NK-92 (cell line): ENCODE results near the gene MOCOS.
"Not testable (repeated sequence)": the region's sequence is repeated elsewhere in the genome, so short reads cannot be mapped to it uniquely, and the experiment has no call there.

ENCODE experiments used
- DNase-seq: peaks from one replicate; lab custom pipeline; 2025; ENCODE audit not compliant: unreplicated experiment; lab: John Stamatoyannopoulos, UW

Gene MOCOS

DNA sequence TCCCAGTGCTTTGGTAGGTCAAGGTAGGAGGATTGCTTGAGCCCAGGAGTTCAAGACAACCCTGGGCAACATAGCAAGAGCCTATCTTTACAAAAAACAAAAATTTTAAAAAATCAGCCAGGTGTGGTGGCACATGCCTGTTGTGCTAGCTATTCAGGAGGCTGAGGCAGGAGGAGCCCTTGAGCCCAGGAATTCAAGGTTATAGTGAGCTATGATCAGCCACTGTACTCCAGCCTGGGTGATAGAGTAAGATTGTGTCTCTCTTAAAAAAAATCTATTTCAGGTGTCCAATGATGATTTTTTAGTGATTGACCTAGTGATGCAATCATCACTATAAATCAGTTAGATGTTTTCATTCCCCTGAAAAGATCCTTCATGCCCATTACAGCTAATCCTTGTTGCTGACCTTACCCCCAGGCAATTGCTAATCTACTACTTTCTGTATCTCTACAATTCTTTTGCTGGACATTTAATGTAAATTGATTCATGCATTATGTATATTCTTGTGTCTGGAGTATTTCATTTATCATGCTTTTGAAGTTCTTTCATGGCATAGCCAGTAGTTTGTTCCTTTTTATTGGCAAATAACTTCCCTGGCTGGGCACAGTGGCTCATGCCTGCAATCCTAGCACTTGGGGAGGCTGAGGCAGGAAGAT is 10.3 kb downstream of the MOCOS start:
- no peak for DNase-seq

DNA sequence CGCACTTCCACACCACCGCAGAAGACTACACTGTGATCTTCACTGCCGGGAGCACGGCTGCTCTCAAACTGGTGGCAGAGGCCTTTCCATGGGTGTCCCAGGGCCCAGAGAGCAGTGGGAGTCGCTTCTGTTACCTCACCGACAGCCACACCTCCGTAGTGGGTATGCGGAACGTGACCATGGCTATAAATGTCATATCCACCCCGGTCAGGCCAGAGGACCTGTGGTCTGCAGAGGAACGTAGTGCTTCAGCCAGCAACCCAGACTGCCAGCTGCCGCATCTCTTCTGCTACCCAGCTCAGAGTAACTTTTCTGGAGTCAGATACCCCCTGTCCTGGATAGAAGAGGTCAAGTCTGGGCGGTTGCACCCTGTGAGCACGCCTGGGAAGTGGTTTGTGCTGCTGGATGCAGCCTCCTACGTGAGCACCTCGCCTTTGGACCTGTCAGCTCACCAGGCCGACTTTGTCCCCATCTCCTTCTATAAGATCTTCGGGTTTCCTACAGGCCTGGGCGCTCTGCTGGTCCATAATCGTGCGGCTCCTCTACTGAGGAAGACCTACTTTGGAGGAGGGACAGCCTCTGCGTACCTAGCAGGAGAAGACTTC is 12.5 kb downstream of the MOCOS start:
- DNase-seq: no peak

DNA sequence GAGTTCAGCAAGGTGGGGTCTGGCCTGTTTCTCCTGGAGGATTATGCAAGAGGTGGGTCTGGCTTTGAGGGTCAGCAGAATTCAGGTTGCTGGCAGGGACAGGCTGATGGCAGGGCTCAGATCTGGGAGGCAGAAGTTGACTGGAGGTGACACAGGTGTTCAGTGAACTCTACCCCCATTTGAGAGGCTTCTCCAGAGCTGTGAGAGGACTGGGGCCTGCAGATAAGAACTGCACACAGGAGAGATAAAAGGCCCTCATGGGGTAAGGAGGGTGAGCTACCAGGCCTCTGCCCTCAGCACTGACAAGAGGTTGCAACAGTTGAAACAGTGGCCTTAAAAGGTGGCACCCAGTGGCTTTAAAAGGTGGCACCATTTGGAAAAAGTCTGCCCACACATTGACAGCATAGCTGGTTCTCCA is 13.1 kb downstream of the MOCOS start:
- no peak for DNase-seq

DNA sequence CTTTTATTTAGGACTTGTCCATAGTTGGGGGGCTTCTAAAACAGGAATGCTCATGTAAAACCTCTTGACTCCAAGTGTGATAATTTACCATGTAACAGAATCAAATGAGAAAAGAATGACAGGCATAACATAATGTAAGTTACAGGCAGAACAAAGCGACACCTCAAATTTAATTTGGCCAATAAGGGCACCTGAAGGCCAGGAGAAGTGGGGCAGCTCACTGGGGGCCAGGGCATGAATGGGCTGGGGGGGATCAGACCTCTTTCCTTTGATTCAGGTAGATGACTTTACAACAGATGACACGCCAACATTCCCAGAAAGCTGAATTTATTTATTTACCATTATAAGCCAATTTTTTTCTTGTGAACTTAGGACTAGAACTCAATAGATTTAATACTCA is 14.5 kb downstream of the MOCOS start:
- no peak for DNase-seq

DNA sequence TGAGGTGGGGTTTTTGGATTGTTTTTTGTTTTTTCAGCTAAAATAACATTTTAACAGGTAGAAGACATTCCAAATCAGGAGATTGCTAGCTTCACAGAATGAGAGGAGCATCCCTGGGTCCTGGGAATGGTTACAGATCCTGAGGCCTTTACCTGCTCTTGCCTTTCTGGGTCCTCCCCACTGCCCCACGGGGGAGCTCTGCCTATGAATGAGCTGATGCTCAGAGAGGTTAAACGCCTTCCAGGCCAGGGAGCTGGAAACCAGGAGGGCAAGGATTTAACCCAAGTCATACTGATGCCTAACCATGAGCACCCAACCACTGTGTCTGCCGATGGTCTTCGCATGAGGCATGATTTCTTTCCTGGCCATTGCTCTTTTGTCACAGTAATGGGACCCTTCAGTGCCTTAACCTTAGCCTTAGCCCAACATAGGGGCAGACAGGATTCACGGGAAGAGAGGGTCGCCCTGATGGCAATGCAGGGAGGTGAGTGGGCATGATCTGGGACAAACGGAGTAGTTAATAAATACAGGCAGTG is 16.1 kb downstream of the MOCOS start:
- no peak for DNase-seq

DNA sequence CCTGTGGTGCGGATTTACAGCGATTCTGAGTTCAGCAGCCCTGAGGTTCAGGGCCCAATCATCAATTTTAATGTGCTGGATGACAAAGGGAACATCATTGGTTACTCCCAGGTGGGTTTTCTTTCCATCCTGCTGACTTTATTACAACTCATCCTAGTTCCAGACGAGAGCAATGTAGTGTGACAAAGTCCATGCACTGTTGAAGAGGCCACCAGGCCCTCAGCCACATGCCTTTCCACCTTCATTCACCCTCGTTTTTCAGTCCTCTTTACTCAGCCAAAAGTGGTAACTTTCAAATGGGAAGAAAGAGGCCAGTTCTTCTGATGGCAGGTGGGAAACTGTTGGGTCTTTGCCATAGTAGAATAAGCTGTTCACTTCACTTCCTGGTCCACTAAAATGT is 17.9 kb downstream of the MOCOS start:
- DNase-seq: no peak

DNA sequence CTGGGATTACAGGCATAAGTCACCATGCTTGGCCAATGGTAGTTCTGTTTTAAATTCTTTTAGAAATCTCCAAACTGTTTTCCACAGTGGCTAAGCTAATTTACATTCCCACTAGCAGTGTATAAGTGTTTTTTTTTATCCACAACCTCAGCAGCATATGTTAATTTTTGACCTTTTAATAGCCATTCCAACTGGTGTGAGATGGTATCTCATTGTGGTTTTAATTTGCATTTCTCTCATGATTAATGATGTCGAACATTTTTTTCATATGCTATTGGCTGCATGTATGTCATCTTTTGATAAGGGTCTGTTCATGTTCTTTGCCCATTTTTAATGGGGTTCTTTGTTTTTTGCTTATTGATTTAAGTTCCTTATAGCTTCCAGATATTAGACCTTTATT is 20.0 kb downstream of the MOCOS start:
- no peak for DNase-seq

DNA sequence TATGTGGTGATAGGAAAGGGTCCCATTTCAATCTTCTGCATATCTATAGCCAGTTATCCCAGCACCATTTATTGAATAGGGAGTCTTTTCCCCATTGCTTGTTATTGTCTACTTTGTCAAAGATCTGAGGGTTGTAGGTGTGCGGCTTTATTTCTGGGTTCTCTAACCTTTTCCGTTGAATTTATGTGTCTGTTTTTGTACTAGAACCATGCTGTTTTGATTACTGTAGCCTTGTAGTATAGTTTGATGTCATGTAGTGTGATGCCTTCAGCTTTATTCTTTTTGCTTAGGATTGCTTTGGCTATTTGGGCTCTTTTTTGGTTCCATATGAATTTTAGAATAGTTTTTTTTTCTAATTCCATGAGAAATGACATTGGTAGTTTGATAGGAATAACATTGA is 20.7 kb downstream of the MOCOS start:
- not testable (repeated sequence) for DNase-seq

DNA sequence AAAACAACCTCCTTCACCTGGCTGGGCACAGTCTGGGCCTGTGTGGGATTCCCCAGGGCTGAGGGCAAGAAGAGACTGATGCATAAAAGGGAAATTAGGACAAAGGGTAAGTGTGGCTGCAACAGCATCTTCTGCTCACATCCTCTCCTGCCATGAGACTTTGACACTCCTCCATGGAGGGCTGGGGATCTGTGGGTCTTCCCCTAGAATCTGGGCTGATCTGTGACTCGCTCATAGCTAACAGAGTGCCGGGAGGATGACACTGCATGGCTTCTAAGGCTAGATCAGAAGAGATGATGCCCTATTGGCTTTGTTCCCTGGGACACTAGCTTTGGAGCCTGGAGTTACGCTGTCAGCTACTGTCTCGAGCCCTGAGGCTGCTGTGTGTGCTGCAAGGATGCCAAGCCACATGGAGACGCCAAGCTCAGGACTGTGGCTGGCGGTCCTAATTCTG is 24.3 kb downstream of the MOCOS start:
- no peak for DNase-seq

DNA sequence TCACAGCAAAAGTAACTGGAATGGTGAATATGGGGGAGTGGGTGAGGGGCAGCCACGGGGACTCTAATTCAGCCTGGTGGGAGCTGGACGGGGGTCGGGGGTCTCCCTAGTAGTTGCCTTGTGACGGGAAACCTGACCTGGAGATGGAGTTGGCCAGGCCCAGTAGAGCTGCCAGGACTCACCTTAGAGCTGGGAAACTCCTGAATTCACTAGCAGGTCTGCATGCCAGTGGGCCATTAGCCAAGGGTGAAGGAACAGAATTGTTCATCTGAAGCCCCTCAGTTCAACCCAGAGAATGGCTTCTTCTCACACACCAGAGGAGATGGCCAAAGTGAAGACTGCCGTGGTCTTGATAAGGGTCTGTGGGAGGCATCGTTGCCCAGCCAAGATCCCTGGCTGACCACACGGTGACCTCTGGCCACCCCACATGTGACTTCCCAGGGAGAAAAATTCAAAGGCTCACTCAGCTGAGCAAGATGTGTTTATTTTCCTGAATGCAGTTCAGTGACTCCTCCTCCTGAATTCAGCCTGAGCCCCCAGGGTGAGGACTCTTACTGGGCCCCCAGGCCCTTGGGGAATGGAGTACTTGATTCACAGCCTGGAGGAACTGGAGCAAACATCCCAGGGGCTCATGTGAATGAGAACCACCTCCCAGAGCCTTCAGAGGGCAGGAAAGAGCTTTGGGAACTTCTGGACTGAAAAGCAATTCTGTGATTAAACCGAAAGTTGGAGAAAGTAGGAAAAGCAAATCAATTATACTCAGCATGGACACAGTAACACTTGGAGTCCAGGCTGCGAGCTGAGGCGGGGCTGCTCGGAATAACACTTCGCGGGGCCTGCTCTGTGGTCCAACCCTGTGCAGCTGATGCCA is 25.2 kb downstream of the MOCOS start:
- DNase-seq: no peak

DNA sequence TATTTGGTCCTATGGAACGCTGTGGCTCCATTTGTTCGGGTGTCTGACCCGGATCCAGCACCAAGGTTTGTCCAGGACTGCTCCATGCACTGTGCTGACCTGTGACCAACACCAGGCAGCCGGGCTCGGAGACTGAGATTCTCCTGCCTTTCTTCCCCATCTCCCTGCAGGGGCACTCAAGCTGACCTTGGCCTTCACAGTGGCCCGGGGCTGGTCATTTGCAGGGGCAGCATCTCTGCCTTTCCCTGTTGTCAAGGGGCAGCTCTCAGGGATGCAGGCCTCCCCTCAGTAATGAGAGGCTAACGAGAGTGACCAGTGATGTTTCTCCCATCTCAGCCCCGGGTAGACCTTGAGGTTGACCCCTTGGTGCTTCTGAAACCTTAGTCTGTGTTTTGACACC is 27.5 kb downstream of the MOCOS start:
- no peak for DNase-seq

DNA sequence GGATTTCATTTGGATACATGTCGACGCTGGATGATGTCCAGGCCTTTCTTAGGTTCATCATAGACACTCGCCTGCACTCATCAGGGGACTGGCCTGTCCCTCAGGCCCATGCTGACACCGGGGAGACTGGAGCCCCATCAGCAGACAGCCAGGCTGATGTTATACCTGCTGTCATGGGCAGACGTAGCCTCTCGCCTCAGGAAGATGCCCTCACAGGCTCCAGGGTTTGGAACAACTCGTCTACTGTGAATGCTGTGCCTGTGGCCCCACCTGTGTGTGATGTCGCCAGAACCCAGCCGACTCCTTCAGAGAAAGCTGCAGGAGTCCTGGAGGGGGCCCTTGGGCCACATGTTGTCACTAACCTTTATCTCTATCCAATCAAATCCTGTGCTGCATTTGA is 28.3 kb downstream of the MOCOS start:
- no peak for DNase-seq

DNA sequence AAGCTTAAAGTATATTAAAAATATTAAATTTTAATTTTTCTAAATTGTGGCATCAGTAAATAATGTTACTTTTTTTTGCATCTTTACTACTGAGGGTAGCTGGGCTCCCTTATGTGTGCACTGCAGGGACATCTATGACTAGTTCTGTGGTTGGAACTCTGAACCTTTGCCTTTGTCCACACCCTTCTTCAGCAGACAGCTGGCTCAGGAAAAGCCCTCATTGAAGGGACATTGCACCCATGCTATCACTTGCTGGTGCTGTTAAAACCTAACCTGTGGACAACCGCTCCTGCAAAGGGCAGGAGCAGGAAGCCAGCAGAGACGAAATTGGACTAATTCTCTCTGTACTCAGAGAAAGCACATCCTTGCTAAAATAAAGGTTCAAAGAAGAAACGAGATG is 30.1 kb downstream of the MOCOS start:
- DNase-seq: no peak

DNA sequence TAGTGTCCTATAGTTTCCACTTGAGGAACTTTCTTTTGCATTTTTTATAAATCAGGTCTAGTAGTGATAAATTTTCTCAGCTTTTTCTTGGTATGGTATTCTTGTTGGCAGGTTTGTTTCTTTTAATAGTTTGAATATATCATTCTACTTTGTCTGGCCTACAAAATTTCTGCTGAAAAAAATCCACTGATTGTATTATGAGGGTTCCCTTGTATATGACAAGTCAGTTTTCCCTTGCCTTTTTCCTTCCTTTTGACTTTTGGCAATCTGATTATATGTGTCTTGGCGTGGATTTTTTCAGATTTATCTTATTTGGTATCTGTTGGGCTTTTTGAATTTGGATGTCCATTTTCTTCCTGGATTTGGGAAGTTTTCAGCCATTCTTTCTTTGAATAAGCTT is 41.9 kb downstream of the MOCOS start:
- DNase-seq: no peak

DNA sequence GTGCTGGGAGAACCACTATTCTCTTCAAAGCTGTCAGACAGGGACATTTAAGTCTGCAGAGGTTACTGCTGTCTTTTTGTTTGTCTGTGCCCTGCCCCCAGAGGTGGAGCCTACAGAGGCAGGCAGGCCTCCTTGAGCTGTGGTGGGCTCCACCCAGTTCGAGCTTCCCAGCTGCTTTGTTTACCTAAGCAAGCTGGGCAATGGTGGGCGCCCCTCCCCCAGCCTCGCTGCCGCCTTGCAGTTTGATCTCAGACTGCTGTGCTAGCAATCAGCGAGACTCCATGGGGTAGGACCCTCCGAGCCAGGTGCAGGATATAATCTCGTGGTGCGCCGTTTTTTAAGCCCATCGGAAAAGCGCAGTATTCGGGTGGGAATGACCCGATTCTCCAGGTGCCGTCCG is 53.2 kb downstream of the MOCOS start:
- not testable (repeated sequence) for DNase-seq

DNA sequence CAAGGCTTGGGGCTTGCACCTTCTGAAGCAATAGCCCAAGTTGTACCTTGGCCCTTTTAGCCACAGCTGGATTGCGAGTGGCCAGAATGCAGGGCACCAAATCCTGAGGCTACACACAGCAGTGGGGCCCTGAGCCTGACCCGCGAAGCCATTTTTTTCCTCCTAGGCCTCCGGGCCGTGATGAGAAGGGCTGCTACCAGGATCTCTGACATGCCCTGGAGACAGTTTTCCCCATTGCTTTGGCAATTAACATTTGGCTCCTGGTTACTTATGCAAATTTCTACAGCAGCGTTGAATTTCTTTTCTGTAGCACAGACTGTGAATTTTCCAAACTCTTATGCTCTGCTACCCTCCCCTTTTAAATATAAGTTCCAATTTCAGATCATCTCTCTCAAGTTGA is 54.5 kb downstream of the MOCOS start:
- DNase-seq: no peak

DNA sequence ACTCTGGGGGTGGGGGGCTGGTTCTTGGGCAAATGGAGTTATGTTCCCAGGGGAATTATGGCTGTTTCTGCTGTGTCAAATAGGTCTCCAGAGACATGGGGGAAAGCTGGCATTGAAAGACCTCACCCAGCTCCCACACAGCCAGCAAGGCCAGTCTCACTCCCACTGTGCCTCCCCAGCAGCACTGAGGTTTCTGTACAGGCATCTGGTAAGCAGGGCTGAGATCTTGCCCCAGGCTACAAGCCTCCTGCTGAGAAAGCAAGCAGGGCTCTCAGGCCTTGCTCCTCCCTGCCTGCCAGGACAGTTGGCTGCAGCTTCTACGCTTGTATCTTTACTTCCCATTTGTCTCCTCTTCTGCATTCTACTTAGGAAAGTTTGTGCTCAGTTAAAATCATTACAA is 59.7 kb downstream of the MOCOS start:
- DNase-seq: no peak

DNA sequence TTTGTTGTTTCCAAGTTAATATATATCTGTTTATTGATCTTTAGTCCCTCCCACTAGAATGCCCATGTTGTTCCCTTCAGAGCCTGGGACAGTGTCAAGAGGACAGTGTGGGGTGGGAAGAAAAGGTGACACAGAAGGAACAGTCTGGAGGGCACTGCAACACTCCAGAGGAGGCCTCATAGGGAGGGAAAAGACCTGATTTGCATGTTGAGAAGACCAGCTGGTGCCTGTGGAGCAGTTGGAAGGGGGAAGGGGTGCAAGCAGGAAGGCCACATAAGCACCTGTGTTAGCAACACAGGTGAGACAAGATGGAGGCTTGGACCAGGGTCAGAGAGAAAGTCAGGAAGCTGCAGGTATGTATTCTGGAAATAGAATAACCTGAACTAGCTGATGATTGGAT is 62.1 kb downstream of the MOCOS start:
- no peak for DNase-seq

DNA sequence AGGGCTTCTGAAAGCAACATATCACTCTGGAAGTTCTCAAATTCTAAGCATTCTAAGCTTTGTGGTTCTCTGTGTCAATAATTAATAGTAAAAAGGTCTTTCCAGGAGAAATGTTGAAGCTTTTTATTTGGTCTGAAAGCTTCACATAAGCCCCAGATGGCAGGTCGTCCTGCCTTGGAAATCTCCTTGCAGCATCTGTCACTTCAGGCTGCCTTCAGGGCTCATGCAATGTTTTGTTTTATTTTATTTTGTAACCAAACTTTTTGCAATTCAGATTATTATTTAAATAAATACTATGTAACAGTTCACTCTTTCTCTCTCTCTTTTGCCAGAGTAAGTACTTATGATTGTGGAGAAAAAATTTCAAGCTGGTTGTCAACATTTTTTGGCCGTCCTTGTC is 63.5 kb downstream of the MOCOS start:
- DNase-seq: no peak

DNA sequence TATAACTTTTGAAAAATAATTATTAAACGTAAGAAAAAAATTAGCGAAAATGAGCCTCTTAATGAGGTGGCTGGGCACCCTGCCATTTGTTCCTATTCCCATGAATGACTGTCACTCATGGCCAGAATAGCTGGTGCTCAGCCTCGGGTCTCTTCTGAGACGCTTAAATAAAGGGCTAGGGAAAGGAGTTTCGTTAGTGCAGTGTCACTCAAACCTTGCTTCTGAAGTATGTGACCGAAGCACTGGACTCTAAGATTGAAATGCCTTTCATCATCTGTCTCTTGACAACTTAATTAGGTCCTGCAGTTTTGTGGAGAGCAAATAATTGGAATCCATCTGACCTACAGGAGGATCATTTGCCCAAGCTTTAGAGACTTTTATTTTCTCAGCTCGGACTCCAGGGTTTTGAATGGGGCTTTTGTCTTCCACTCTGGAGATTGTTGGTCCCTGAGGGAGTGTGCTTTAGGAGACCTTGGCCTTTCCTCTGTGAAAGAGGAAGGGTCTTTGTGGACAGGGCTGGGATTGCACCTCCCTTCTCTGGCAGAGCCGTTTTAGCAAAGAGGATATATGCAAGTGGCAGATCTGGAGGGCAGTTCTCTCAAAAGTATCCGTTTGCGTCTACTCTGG is 67.9 kb downstream of the MOCOS start:
- DNase-seq: no peak

DNA sequence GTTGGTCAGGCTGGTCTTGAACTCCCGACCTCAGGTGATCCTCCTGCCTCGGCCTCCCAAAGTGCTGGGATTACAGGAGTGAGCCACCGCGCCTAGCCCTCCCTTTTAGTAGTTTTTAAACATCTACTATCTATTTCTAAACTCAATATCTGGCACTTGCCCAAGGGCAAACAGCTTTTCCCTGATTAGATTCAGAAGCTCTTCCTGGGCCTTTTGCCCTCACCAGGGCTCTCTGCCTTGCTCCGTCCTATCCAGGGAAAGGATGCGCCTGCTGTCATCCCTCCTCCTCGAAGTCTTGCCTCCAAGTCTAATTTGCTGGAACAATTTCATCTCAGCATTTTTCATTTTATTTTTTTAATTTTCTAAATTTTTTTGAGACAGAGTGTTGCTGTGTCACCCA is 68.8 kb downstream of the MOCOS start:
- DNase-seq: no peak
